Raji (cell line): ENCODE data around the gene GIT2.

ENCODE experiments used
- POLR2A ChIP-seq: IDR thresholded peaks from 2 replicates; pipeline ENCODE4 v1.6.1; 2011; ENCODE audit warnings: low read depth, low read length, control low read depth; ENCODE audit not compliant: insufficient read depth

Gene GIT2

DNA sequence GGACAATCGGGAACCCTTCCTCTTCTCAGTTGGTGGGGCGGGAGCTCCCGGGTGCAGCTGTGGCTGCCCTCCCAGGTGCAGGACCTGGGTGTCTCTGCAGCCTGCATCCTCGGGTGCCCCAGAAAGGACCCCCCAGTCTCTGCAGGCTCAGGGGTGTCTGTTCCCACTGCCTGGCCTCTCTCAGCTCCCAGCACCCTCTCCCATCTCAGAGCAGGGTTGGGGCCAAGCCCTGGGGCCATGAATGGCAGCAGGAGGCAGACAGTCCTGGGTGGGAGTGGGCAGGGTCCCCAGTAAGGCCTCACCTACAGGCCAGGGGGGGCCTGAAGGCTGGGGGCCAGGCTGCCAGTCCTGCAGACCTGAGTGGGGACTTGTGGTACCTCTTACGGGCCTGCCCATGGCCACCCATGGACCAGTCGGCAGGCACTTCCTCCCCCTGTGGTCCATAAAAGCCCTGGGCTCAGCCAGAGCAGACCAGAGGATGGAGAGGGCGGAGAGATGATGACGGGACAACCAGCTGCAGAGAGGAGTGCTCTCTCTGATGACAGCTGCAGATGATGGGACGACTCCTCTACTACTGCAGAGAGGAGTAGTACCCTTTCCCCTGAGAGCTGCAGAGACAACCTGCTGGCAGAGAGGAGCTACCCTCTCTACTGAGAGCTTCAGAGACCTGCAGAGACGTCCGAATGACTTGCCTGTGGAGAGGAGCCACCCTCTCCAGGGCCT lies 69.5 kb downstream of the GIT2 start:
- TF ChIP-seq POLR2A: no peak

DNA sequence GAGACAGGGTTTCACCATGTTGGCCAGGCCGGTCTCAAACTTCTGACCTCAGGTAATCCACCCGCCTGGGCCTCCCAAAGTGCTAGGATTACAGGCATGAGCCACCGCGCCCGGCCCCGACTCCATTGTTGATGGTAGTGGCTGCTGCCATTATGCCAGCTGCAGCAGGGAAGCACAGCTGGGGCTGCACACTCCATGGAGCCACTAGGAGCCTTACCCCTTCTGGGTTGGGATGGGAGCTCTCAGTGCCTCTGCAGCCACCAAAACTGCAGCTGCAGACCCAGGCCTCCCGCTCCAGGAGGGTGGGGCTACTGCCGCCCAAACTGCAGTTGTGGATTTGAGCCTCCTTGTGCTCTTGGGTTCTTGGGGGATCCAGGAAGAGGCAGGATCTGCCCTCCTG lies 70.2 kb downstream of the GIT2 start:
- TF ChIP-seq POLR2A: no peak

DNA sequence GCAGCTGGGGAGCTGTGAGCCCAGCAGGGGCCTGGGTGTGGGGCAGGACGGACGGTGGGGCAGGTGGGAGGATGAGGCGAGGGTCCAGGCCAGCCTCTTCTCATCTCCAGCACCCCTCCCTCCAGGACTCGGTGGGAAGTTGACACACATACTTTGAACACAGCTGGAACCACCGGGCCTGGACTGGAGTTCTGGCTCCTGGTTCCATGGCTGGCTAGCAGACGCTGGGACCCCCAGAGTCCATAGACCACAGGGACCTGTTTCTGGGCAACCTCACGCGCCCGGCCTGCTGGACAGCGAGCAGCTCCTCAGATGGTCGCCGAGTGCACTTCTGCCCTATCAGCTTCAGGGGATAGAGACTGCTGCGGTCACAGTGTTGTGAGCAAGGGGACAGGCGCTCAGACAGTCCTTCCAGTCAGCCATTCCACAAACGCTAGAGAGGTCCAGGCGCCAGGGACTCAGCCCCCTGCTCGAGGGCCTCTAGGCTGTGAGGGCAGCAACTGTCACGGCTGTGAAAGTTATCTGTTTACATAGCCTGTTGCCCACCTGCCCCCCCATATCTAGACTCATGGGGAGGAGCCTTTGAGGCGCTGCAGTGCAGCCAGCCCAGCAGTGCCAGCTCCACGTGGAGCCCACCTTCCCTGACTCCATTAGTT lies 70.9 kb downstream of the GIT2 start:
- TF ChIP-seq POLR2A: no peak

DNA sequence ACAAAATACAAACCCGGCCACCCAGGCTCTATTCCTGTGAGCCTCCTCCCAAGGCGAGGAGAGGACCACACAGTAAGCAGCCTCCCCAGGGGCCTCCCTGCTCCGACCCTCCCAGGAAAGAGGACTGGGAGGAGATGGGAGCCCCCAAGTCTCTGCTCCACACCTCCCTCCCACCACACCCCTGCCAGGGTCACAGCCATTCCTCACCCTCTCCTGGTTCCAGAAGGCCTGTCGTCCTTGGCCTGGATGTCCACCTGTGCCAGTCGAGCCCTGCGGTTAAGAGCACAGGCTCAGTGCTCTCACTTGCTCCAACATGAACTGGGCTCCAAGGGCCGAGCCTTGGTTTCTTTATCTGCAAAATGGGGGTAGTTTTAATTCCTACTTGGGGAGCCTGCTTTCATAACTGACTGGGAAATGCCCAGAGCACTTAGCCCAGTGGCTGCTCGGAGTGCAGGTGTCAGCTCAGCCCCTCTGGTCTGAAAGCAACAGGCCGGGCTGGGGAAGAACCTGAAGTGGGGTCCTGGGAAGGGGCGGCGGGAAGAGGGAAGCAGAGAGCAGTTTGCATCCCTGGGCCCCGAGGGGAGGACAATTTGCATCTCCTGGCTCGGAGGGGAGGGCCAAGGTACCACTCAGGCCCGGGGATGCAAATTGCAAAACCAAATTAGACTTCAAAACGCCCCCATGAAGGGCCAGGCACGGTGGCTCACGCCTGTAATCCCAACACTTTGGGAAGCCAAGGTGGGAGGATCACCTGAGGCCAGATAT lies 72.5 kb downstream of the GIT2 start:
- TF ChIP-seq POLR2A: no peak

DNA sequence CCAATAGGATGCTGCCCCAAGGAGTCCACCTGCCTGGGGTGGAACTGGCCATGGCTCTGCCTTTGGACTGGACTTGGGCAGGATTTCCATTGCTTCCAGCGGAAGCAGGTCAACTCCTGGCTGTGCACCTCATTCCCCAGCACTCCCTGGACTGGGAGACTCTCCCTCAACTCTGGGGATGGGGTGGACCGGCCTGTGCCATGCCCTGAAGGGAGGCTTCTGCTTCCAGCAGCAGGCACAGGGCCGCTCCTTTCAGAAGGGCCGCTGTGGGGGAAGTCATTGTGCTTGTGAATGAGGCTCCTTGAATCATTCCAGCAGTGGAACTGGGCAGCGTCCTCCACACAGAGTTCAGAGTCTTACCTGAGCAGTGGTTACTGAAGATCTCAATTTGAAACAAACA lies 73.1 kb downstream of the GIT2 start:
- no peak for TF ChIP-seq POLR2A

DNA sequence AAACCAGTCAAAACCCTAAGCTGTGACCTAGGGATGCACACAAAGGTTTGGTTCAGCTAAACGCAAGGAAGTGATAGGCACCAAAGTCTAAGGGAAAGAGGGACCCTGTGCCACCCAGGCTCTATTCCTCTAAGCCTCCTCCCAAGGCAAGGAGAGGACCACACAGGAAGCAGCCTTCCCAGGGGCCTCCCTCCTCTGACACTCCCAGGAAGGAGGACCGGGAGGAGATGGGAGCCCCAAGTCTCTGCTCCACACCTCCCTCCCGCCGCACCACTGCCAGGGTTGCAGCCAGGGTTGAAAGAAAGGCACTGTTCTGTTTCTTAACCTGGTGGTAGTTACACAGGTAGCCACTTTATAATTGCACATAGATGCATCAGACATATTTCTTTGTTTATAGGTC lies 74.2 kb downstream of the GIT2 start:
- TF ChIP-seq POLR2A: no peak

DNA sequence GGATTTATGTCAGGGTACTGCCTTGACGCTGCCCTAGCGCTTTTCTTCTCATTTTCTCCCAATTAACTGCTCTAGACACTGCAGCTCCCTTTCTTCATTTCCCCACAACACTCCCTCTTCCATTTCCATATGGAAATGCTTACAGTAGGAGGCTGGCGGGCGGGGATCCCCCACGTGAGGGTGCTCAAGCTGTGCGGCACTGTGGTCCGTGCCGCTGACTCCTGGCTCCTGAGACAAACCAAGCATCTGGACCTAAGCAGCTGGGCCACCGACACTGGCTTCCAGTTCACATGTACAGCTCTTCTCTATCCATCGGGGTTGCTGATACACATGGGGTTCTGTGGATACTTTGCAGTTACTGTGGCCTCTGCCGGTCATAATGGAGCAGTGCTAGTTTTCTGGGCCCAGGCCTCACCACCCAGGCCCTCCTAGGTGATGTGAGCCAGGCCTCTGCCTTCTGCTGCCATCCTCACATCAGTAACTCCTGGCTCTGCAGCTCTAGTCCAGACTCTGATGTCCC lies 75.8 kb downstream of the GIT2 start:
- no peak for TF ChIP-seq POLR2A

DNA sequence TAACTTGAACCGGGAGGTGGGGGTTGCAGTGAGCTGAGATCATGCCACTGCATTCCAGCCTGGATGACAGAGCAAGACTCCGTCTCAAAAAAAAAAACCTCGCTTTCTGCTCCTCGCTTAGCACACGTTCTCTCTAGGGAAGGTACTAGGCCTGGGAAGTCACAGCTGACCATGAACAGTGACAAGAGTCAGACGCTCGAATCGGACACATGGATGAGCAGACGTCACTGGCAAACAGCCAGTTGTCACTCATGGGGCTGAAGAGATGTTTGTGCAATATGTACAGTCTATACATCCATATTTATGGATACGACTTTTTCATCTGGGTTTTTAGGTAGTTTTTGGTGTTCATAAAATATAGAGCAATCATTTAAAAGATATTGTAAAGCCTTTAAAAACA lies 76.7 kb downstream of the GIT2 start:
- no peak for TF ChIP-seq POLR2A

DNA sequence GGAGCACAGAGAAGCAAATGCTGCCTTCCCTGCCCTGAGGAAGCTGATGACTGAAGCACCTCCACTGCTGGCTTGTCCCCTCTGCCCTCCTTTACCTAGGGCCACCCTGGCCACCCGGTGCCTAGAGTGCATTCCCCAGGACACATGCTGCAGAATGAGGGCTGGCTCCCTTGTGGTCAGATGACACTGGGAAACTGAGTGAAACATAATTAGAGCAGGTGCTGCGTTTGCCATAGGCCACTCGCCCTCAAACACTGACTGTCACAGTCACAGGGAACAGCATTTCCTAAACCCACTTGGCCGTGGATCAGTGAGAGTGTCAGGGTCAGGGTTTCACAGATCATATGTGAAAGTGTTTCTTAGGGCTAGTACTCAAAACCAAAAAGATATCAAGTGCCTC lies 80.1 kb downstream of the GIT2 start:
- no peak for TF ChIP-seq POLR2A

DNA sequence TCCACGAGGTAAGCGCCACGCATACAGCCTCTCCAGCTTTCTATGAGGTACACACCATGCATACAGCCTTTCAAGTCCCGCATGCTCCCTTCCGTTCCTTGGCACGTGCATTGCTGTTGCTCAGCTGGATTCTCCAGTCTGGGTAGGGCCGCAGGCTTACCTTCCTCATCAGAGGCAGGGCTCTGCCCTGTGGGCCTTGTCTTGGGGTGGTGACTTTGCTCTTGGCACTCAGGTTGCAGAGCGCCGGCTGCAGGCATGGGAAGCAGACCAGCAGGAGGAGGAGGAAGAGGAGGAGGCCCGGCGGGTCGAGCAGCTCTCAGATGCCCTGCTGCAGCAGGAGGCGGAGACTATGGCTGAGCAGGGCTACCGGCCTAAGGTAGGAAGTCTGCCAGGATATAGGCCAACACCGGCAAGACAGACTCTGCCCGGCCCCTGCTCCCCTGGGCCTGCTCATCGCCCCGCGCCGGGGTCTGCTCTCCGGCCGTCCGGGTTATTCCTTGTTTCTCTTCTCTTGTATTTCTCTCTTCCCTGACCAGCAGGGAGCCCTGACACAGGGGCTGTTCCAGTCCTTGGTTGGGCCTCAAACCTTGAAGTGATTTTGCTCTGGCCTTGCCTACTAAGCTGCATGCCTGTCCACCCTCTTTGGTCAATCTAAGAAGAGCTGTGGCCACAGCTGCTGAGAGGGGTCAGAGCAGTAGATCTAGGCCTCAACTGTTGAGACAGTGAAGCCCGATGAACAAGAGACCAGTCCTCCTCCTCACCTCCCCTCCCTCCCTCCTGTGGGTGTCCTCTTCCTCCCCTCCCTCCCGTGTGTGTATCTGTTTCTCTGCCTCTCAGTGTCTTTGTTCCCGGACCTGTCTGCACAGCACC lies 80.8 kb downstream of the GIT2 start:
- TF ChIP-seq POLR2A: no peak

DNA sequence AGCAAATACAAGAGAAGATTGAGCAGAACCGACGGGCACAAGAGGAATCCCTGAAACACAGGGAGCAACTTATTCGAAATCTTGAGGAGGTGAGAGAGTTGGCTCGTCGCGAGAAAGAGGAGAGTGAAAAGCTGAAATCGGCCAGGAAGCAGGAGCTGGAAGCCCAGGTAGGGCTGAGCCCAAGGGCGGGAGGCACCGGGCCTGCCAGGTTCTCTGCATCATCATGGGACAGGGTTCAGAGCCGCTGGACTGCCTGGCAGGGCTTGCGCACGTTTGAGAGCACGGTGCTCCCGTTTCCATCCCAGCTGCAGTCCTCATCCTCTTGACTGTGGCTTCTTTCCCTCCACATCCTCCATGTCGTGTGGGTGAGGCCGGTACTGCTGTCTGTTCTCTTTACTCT lies 81.7 kb downstream of the GIT2 start:
- TF ChIP-seq POLR2A: no peak

DNA sequence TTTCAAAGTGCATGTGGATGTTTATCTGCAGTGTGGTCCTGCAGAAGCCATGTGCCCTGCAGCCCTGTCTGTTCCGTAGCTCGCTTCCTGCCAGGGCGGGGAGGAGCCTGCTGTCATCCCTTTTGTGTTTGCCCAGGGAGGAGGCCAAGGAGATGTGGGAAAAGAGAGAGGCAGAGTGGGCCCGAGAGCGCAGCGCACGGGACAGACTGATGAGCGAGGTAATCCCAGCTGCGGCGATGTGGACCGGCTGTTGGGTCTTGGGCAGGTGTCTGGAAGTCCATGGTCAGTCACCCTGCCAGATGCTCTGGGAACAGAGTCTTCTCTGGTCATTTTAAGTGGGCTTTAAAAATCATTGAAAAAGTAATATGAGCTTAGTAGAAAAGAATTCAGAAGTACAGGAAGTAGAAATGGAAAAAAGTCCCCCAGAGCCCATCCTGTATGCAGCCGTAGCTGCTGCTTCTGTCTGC lies 83.3 kb downstream of the GIT2 start:
- TF ChIP-seq POLR2A: no peak

DNA sequence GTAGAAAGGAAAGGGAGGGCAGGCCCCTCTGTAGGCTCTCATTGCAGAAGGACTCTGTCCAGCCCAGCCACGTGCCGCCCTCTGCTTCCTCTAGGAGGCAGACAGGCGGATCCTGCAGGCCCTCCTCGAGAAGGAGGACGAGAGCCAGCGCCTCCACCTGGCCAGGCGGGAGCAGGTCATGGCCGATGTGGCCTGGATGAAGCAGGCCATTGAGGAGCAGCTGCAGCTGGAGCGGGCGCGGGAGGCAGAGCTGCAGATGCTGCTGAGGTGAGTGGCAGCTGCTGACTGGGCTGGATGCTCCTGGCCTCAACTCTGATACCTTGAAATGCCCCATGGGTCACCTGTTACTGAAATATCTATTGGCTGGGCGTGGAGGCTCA lies 85.2 kb downstream of the GIT2 start:
- no peak for TF ChIP-seq POLR2A

DNA sequence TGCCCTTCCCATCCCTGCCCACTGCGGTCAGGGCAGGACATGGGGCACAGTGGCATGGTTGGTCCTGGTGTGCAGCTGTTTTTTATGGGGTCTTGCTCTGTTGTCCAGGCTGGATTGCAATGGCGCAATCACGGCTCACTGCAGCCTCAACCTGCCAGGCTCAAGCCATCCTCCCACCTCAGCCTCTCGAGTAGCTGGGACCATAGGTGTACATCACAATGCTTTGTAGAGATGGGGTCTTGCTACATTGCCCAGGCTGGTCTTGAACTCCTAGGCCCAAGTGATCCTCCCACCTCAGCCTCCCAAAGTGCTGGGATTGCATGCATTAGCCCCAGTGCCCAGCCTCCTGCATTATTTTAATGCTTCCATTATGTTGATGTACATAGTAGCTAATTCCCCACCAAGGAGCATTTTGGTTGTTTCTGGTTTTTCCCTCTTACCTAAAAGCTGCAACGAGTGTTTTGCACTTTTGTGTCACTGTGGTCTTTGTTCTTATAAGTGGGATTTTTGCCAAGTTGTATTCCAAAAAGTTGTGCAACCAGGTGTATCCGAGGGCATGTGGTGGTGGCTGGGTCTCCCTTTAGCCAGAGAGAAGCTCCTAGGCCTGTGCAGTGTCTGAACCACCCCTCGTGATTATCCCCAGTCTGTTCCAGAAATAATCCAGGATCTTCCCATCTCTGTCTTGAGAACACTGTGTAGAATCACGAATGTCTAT lies 85.8 kb downstream of the GIT2 start:
- no peak for TF ChIP-seq POLR2A
